B cell (primary cell): Measurements from ENCODE around the gene DENND1A. TPM values are rescaled to one million over a fixed set of nuclear protein-coding genes. Genes with fewer than 3 reads are reported as not detected.

ENCODE experiments used
- ATAC-seq: fragments of 200-7000 bp; cut with Tn5 transposase; one replicate; pipeline ENCODE4 v1.10.0; 2021; ENCODE audit warnings: low read depth, mild to moderate bottlenecking, moderate number of reproducible peaks, moderate library complexity
- CTCF ChIA-PET: fragments of 350-600 bp; sonication (Branson Sonifier 250); formaldehyde crosslinking; loops from one replicate; lab custom pipeline; 2021; ENCODE audit warnings: antibody characterized with exemption, inconsistent platforms; lab: Charles Lee
- POLR2A ChIA-PET: fragments of 350-600 bp; sonication (Branson Sonifier 250); formaldehyde crosslinking; loops from one replicate; lab custom pipeline; 2021; ENCODE audit warnings: antibody characterized with exemption; lab: Charles Lee
- DNase-seq: peaks from one replicate; pipeline ENCODE4 v3.0.0; 2013
- H2AFZ ChIP-seq: 2 replicates; pipeline ENCODE4 v1.6.1; 2012; ENCODE audit warnings: mild to moderate bottlenecking, low read depth, low read length; ENCODE audit not compliant: insufficient read depth, poor library complexity, severe bottlenecking
- H3K27ac ChIP-seq, 2 donors: 1 replicate in 1 of 2; 2 replicates in 1 of 2; pipeline ENCODE4 v1.5.1; 2012 to 2013; ENCODE audit warnings: low read length in 2 of 2, mild to moderate bottlenecking in 2 of 2, moderate library complexity in 1 of 2
- H3K27me3 ChIP-seq, 4 experiments: fragments of 200-600 bp in 1 of 4; sonication (generic) in 1 of 4; replicated peaks in 1 of 4; 1 replicate in 2 of 4; 2 replicates in 2 of 4; pipeline versions ENCODE4 v1.6.1 to v1.7.0; 2013 to 2016; ENCODE audit warnings: low read length in 3 of 4, mild to moderate bottlenecking in 2 of 4, mixed read lengths in 1 of 4, moderate library complexity in 1 of 4; ENCODE audit not compliant: insufficient read depth in 4 of 4, control insufficient read depth in 3 of 4; ENCODE audit errors: control extremely low read depth in 1 of 4
- H3K36me3 ChIP-seq, 2 experiments: replicated peaks in 1 of 2; 1 replicate in 1 of 2; 2 replicates in 1 of 2; pipeline versions ENCODE4 v1.6.1 to v1.7.1; 2013; ENCODE audit warnings: low read length in 1 of 2; ENCODE audit not compliant: insufficient read depth in 2 of 2, control insufficient read depth in 1 of 2; ENCODE audit errors: control extremely low read depth in 1 of 2, extremely low read depth in 1 of 2
- H3K4me1 ChIP-seq, 2 donors: fragments of 200-600 bp in 1 of 2; sonication (generic) in 1 of 2; 1 replicate in 1 of 2; 2 replicates in 1 of 2; pipeline versions ENCODE4 v1.5.1 to v1.6.1; 2013 to 2017; ENCODE audit warnings: low read length in 2 of 2; ENCODE audit not compliant: control insufficient read depth in 2 of 2, insufficient read depth in 2 of 2
- H3K4me2 ChIP-seq: replicated peaks from 2 replicates; pipeline ENCODE3; 2012; ENCODE audit warnings: mild to moderate bottlenecking, low read depth, low read length; ENCODE audit not compliant: poor library complexity, severe bottlenecking
- H3K4me3 ChIP-seq, 5 experiments: fragments of 200-600 bp in 1 of 5; sonication (generic) in 1 of 5; 1 replicate in 3 of 5; 2 replicates in 2 of 5; pipeline versions ENCODE4 v1.5.1 to v1.7.0; 2011 to 2016; ENCODE audit warnings: low read length in 4 of 5, mild to moderate bottlenecking in 4 of 5, low read depth in 2 of 5, control low read depth in 1 of 5, moderate library complexity in 1 of 5; ENCODE audit not compliant: insufficient read depth in 1 of 5; ENCODE audit errors: control extremely low read depth in 1 of 5, extremely low read depth in 1 of 5
- H3K79me2 ChIP-seq: fragments of 200-600 bp; sonication (generic); one replicate; pipeline ENCODE4 v1.6.0; 2016; ENCODE audit warnings: low read length; ENCODE audit not compliant: control insufficient read depth, insufficient read depth
- H3K9ac ChIP-seq: fragments of 200-600 bp; sonication (generic); 2 replicates; pipeline ENCODE4 v1.6.1; 2017; ENCODE audit warnings: mild to moderate bottlenecking, low read length, moderate library complexity
- H3K9me3 ChIP-seq, 3 donors: one replicate each; pipeline versions ENCODE4 v1.6.1 to v1.7.1; 2013; ENCODE audit warnings: low read length in 2 of 3; ENCODE audit not compliant: control insufficient read depth in 2 of 3, insufficient read depth in 1 of 3; ENCODE audit errors: control extremely low read depth in 1 of 3
- H4K20me1 ChIP-seq: 2 replicates; pipeline ENCODE4 v1.6.0; 2012; ENCODE audit warnings: mild to moderate bottlenecking, low read length; ENCODE audit not compliant: insufficient read depth, control insufficient read depth, poor library complexity, severe bottlenecking
- H3K27ac Mint-ChIP-seq: one replicate; pipeline ENCODE4 v1.8.0; 2021; ENCODE audit warnings: mixed read lengths
- H3K27me3 Mint-ChIP-seq: one replicate; pipeline ENCODE4 v1.8.0; 2021; ENCODE audit warnings: mixed read lengths
- H3K4me1 Mint-ChIP-seq: one replicate; pipeline ENCODE4 v1.8.0; 2021; ENCODE audit warnings: mixed read lengths
- H3K4me3 Mint-ChIP-seq: one replicate; pipeline ENCODE4 v1.8.0; 2021; ENCODE audit warnings: mixed read lengths
- H3K9me3 Mint-ChIP-seq: one replicate; pipeline ENCODE4 v1.8.0; 2022; ENCODE audit warnings: mixed read lengths; ENCODE audit not compliant: insufficient read depth
- CTCF ChIP-seq: fragments of 200-600 bp; IDR thresholded peaks from one replicate; pipeline ENCODE4 v1.8.0; 2022; ENCODE audit warnings: antibody characterized with exemption, mild to moderate bottlenecking
- EZH2 ChIP-seq: IDR thresholded peaks from 2 replicates; pipeline ENCODE4 v1.6.1; 2012; ENCODE audit warnings: borderline replicate concordance, low read depth, mild to moderate bottlenecking, moderate library complexity, low read length; ENCODE audit not compliant: insufficient read depth, poor library complexity, severe bottlenecking
- WGBS: methylation state at CpG from one replicate; pipeline ENCODE4 v1.1.5; 2013; ENCODE audit warnings: missing lambda C conversion rate; ENCODE audit not compliant: insufficient coverage; 5-methylcytosine and 5-hydroxymethylcytosine counted together
- intact Hi-C: fragments of 100-400 bp; cut with micrococcal nuclease; formaldehyde crosslinking; loops from one replicate; pipeline ENCODE4 v1.10.0; 2022
- polyA plus RNA-seq: library from polyadenylated mRNA; depleted of rRNA; stranded (reverse); fragments of >200 nt; gene quantifications from 2 replicates; pipeline ENCODE4 v1.2.3, GENCODE V29; 2012
- total RNA-seq, 2 donors: library from RNA; stranded (reverse); fragments of 120-200 nt in 1 of 2; gene quantifications; 1 replicate in 1 of 2; 2 replicates in 1 of 2; pipeline versions ENCODE4 v1.2.3 to v1.2.4, GENCODE V29; 2013 to 2022

Gene DENND1A
- total and polyA plus RNA-seq, 2 donors (not counting 1 experiment from before 2014, with no cell fraction given): 10.8 to 26.0 TPM

- H3K4me1 ChIP-seq: peaks cover 99 to 100% of the 10 kb centered on the region in 2 donors
- peak overlapping the region in 4 of 5 experiments; percentile 30 to 46 (median 45) for H3K4me3 ChIP-seq
- peak overlapping the region; percentile 61 for H2AFZ ChIP-seq
- no peaks in the 10 kb centered on the region for H3K27me3 ChIP-seq
- H3K36me3 ChIP-seq: no peaks in the 10 kb centered on the region
- peak; percentile 58 for ATAC-seq
- no peaks in the 10 kb centered on the region for H3K27me3 Mint-ChIP-seq
- intact Hi-C loops: loop anchor here (1.0 to 5.0 kb wide), 7 partner anchors 13 to 878 kb away; partner anchors contain the start of gene STRBP
- peak overlapping the region; percentile 70 for H3K4me2 ChIP-seq
- ChIA-PET CTCF (interaction anchor here (0.6 to 6.2 kb wide), 16 partner anchors 10 to 398 kb away, joined by 3 to 60 read pairs (median 4); partner anchors contain the start of genes RABGAP1 and STRBP), POLR2A (interaction anchor here (0.6 to 5.1 kb wide), 16 partner anchors 10 to 1853 kb away, joined by 3 to 63 read pairs (median 6); partner anchors contain the start of genes RABGAP1 and STRBP)
- H3K27ac Mint-ChIP-seq: peak overlapping the region; percentile 100
- H3K79me2 ChIP-seq: no peaks in the 10 kb centered on the region
- 10% methylated on average over 26 of the region's 35 CpGs for WGBS
- H3K4me1 Mint-ChIP-seq: peaks cover 96% of the 10 kb centered on the region
- H3K4me3 Mint-ChIP-seq: peak overlapping the region; percentile 94
- no peaks in the 10 kb centered on the region for H3K9me3 Mint-ChIP-seq
- H3K9me3 ChIP-seq: peaks cover 0 to 2% (median 0%) of the 10 kb centered on the region in 3 donors
- peak; percentile 90 for DNase-seq
- no peak for TF ChIP-seq CTCF
- no peak for TF ChIP-seq EZH2
- peak overlapping the region; percentile 98 to 99 for H3K27ac ChIP-seq
- no peaks in the 10 kb centered on the region for H4K20me1 ChIP-seq
- peak overlapping the region; percentile 44 for H3K9ac ChIP-seq
Observed at GRCh38 chr9:123338710-123339665, 590.9 kb downstream of the DENND1A start.
